ENCODE measurements around the gene RFTN1. TPM values are rescaled to one million over a fixed set of nuclear protein-coding genes. Genes with fewer than 3 reads are reported as not detected.

The RFTN1 gene
- total and polyA plus RNA-seq, 5 donors from 2014 or later: 87.1 to 111 (median 104) TPM

GRCh38 chr3:16508591-16508995 is 4.9 kb downstream of the RFTN1 start:
- H3K27me3 Mint-ChIP-seq: peaks cover 2% of the 10 kb centered on the region
- peaks cover 10% of the 10 kb centered on the region for H3K36me3 ChIP-seq (ENCODE audit: control insufficient read depth, insufficient read depth, low read length)
- peak overlapping the region; percentile 89 for H3K4me3 ChIP-seq (ENCODE audit: low read depth, low read length)
- H3K9me3 Mint-ChIP-seq: no peaks in the 10 kb centered on the region
- H3K9me3 ChIP-seq (ENCODE audit: control insufficient read depth in 2 of 2, low read length in 2 of 2): no peaks in the 10 kb centered on the region
- ATAC-seq (ENCODE audit: low read depth in 2 of 2) (no peak), DNase-seq (peak in 1 of 3 donors; percentile 51)
- peaks cover 62% of the 10 kb centered on the region for H3K4me1 ChIP-seq (ENCODE audit: control insufficient read depth, insufficient read depth, low read length, poor library complexity, severe bottlenecking)
- H3K27ac ChIP-seq (ENCODE audit: insufficient read depth, low read length, poor library complexity, severe bottlenecking): peak overlapping the region; percentile 60
- no peaks in the 10 kb centered on the region for H3K27me3 ChIP-seq (ENCODE audit: control insufficient read depth, insufficient read depth, low read length)
- H3K4me3 Mint-ChIP-seq: peak overlapping the region; percentile 68 to 87 (median 76)
- peaks cover 37 to 87% (median 65%) of the 10 kb centered on the region in 4 donors for H3K4me1 Mint-ChIP-seq
- H3K36me3 Mint-ChIP-seq: peaks cover 18% of the 10 kb centered on the region
- H3K27ac Mint-ChIP-seq: peak overlapping the region; percentile 74 to 97 (median 93)

- no peaks in the 10 kb centered on the region for H3K9me3 ChIP-seq (ENCODE audit: control insufficient read depth in 2 of 2, low read length in 2 of 2)
- no peak for ATAC-seq (ENCODE audit: low read depth in 2 of 2)
- Mint-ChIP-seq H3K27me3 (peaks cover 4% of the 10 kb centered on the region), H3K4me1 (peaks cover 37 to 91% (median 68%) of the 10 kb centered on the region in 4 donors), H3K4me3 (peak overlapping the region; percentile 68 to 87 (median 76)), H3K9me3 (no peaks in the 10 kb centered on the region), H3K27ac (peak overlapping the region; percentile 74 to 97 (median 93)), H3K36me3 (peaks cover 20% of the 10 kb centered on the region)
- peak overlapping the region; percentile 60 for H3K27ac ChIP-seq (ENCODE audit: insufficient read depth, low read length, poor library complexity, severe bottlenecking)
- DNase-seq: no peak
- no peaks in the 10 kb centered on the region for H3K27me3 ChIP-seq (ENCODE audit: control insufficient read depth, insufficient read depth, low read length)
- peak overlapping the region; percentile 89 for H3K4me3 ChIP-seq (ENCODE audit: low read depth, low read length)
- peaks cover 10% of the 10 kb centered on the region for H3K36me3 ChIP-seq (ENCODE audit: control insufficient read depth, insufficient read depth, low read length)
- peaks cover 61% of the 10 kb centered on the region for H3K4me1 ChIP-seq (ENCODE audit: control insufficient read depth, insufficient read depth, low read length, poor library complexity, severe bottlenecking)
Measured at GRCh38 chr3:16508243-16508578, 5.3 kb downstream of the RFTN1 start.

GRCh38 chr3:16507578-16508242 is 5.8 kb downstream of the RFTN1 start:
- H3K9me3 ChIP-seq (ENCODE audit: control insufficient read depth in 2 of 2, low read length in 2 of 2): no peaks in the 10 kb centered on the region
- ATAC-seq (ENCODE audit: low read depth in 2 of 2): no peak
- peak overlapping the region; percentile 89 for H3K4me3 ChIP-seq (ENCODE audit: low read depth, low read length)
- peaks cover 20% of the 10 kb centered on the region for H3K36me3 Mint-ChIP-seq
- H3K27me3 ChIP-seq (ENCODE audit: control insufficient read depth, insufficient read depth, low read length): no peaks in the 10 kb centered on the region
- peak overlapping the region; percentile 60 for H3K27ac ChIP-seq (ENCODE audit: insufficient read depth, low read length, poor library complexity, severe bottlenecking)
- peaks cover 4% of the 10 kb centered on the region for H3K27me3 Mint-ChIP-seq
- H3K4me1 Mint-ChIP-seq: peaks cover 37 to 95% (median 72%) of the 10 kb centered on the region in 4 donors
- H3K27ac Mint-ChIP-seq: peak overlapping the region; percentile 69 to 97 (median 93)
- peaks cover 10% of the 10 kb centered on the region for H3K36me3 ChIP-seq (ENCODE audit: control insufficient read depth, insufficient read depth, low read length)
- H3K9me3 Mint-ChIP-seq: no peaks in the 10 kb centered on the region
- peak in 1 of 3 donors; percentile 35 for DNase-seq
- H3K4me1 ChIP-seq (ENCODE audit: control insufficient read depth, insufficient read depth, low read length, poor library complexity, severe bottlenecking): peaks cover 61% of the 10 kb centered on the region
- H3K4me3 Mint-ChIP-seq: peak overlapping the region; percentile 52 to 81 (median 70)

DNA sequence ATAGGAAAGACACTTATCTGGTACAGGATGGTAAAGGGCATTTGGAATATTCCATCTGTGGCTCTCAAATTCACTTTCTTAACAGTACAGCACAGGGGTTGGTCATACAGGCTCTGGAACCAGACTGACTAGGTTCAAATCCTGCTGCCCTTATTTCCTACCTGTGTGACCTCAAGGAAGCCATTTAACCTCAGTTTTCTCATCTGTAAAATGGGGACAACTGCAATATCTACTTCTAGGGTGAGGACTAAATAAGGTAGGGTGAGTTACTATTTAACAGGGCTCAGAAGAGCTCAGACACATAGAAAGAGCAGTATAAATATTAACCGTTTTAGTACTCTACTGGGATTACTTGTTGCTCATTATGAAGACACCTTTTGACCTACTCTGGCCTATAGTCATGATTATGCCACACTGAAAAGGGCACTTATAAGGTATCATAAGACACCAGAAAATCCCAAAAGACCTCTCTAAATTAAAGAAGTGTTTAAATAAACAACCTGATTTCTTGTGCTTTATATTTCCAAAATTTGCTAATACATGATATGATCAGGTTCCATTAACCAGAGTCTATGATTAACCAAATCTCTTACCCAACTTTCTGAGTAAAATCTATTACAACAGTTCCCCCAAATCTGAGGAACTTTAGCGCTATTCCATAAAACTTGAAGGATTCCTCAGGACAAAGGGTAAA is 6.5 kb downstream of the RFTN1 start:
- H3K4me1 ChIP-seq (ENCODE audit: control insufficient read depth, insufficient read depth, low read length, poor library complexity, severe bottlenecking): peaks cover 60% of the 10 kb centered on the region
- peak overlapping the region in 3 of 4 donors; percentile 68 to 81 (median 72) for H3K4me3 Mint-ChIP-seq
- H3K4me3 ChIP-seq (ENCODE audit: low read depth, low read length): peak overlapping the region; percentile 89

GRCh38 chr3:16506451-16506850 is 7.0 kb downstream of the RFTN1 start:
- Histone ChIP-seq H3K36me3 (ENCODE audit: control insufficient read depth, insufficient read depth, low read length) (peaks cover 10% of the 10 kb centered on the region), H3K4me3 (ENCODE audit: low read depth, low read length) (no peak overlapping the region), H3K9me3 (ENCODE audit: control insufficient read depth in 2 of 2, low read length in 2 of 2) (no peaks in the 10 kb centered on the region), H3K27me3 (ENCODE audit: control insufficient read depth, insufficient read depth, low read length) (no peaks in the 10 kb centered on the region), H3K4me1 (ENCODE audit: control insufficient read depth, insufficient read depth, low read length, poor library complexity, severe bottlenecking) (peaks cover 54% of the 10 kb centered on the region), H3K27ac (ENCODE audit: insufficient read depth, low read length, poor library complexity, severe bottlenecking) (no peak overlapping the region)
- H3K36me3 Mint-ChIP-seq: peaks cover 23% of the 10 kb centered on the region
- peaks cover 4% of the 10 kb centered on the region for H3K27me3 Mint-ChIP-seq
- H3K4me1 Mint-ChIP-seq: peaks cover 37 to 96% (median 72%) of the 10 kb centered on the region in 4 donors
- H3K4me3 Mint-ChIP-seq: peak overlapping the region in 1 of 4 donors; percentile 36
- ATAC-seq (ENCODE audit: low read depth in 2 of 2) (no peak), DNase-seq (no peak)
- no peaks in the 10 kb centered on the region for H3K9me3 Mint-ChIP-seq
- peak overlapping the region in 2 of 3 donors; percentile 68 to 97 for H3K27ac Mint-ChIP-seq

More for the DNA sequence above, 6.5 kb downstream of the RFTN1 start:
- DNase-seq (no peak), ATAC-seq (ENCODE audit: low read depth in 2 of 2) (no peak)
- no peaks in the 10 kb centered on the region for H3K27me3 ChIP-seq (ENCODE audit: control insufficient read depth, insufficient read depth, low read length)
- Mint-ChIP-seq H3K27ac (peak overlapping the region; percentile 69 to 97 (median 93)), H3K27me3 (peaks cover 4% of the 10 kb centered on the region), H3K4me1 (peaks cover 37 to 97% (median 75%) of the 10 kb centered on the region in 4 donors), H3K9me3 (no peaks in the 10 kb centered on the region), H3K36me3 (peaks cover 23% of the 10 kb centered on the region)
- no peak overlapping the region for H3K27ac ChIP-seq (ENCODE audit: insufficient read depth, low read length, poor library complexity, severe bottlenecking)
- H3K9me3 ChIP-seq (ENCODE audit: control insufficient read depth in 2 of 2, low read length in 2 of 2): no peaks in the 10 kb centered on the region
- peaks cover 10% of the 10 kb centered on the region for H3K36me3 ChIP-seq (ENCODE audit: control insufficient read depth, insufficient read depth, low read length)

DNA sequence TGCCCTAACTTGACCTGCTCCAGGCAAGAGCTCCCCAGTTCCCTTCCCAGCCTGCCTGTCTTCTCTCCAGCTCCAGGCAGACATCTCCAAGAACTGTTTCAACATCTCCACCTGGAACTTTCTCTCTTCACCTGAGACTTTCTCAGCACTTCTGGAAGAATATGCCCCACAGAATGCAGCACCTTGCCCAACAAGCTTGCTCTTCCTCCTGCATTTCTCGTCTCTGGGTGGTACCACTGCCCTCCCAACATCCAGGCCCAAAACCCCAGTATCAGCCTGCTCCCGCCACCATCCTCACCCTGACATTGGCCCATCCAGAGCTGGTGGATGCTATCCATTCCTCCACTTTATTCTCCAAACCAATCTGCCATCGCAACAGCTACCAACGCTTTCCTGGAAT is 8.8 kb downstream of the RFTN1 start:
- Mint-ChIP-seq H3K27me3 (peaks cover 4% of the 10 kb centered on the region), H3K36me3 (peaks cover 34% of the 10 kb centered on the region), H3K4me1 (peaks cover 26 to 92% (median 63%) of the 10 kb centered on the region in 4 donors), H3K9me3 (no peaks in the 10 kb centered on the region), H3K27ac (peak overlapping the region in 1 of 3 donors; percentile 81), H3K4me3 (peak overlapping the region in 1 of 4 donors; percentile 50)
- Histone ChIP-seq H3K4me3 (ENCODE audit: low read depth, low read length) (no peak overlapping the region), H3K36me3 (ENCODE audit: control insufficient read depth, insufficient read depth, low read length) (peaks cover 21% of the 10 kb centered on the region), H3K9me3 (ENCODE audit: control insufficient read depth in 2 of 2, low read length in 2 of 2) (no peaks in the 10 kb centered on the region), H3K4me1 (ENCODE audit: control insufficient read depth, insufficient read depth, low read length, poor library complexity, severe bottlenecking) (peaks cover 37% of the 10 kb centered on the region), H3K27me3 (ENCODE audit: control insufficient read depth, insufficient read depth, low read length) (no peaks in the 10 kb centered on the region), H3K27ac (ENCODE audit: insufficient read depth, low read length, poor library complexity, severe bottlenecking) (no peak overlapping the region)
- DNase-seq: no peak
- no peak for ATAC-seq (ENCODE audit: low read depth in 2 of 2)

GRCh38 chr3:16504242-16504641 is 9.3 kb downstream of the RFTN1 start:
- Histone ChIP-seq H3K27me3 (ENCODE audit: control insufficient read depth, insufficient read depth, low read length) (no peaks in the 10 kb centered on the region), H3K27ac (ENCODE audit: insufficient read depth, low read length, poor library complexity, severe bottlenecking) (no peak overlapping the region), H3K4me3 (ENCODE audit: low read depth, low read length) (no peak overlapping the region), H3K9me3 (ENCODE audit: control insufficient read depth in 2 of 2, low read length in 2 of 2) (no peaks in the 10 kb centered on the region), H3K36me3 (ENCODE audit: control insufficient read depth, insufficient read depth, low read length) (peaks cover 24% of the 10 kb centered on the region), H3K4me1 (ENCODE audit: control insufficient read depth, insufficient read depth, low read length, poor library complexity, severe bottlenecking) (peaks cover 37% of the 10 kb centered on the region)
- H3K9me3 Mint-ChIP-seq: no peaks in the 10 kb centered on the region
- H3K36me3 Mint-ChIP-seq: peaks cover 35% of the 10 kb centered on the region
- peak in 1 of 2 donors; percentile 27 for ATAC-seq (ENCODE audit: low read depth in 2 of 2)
- no peak overlapping the region for H3K27ac Mint-ChIP-seq
- peak overlapping the region in 1 of 4 donors; percentile 43 for H3K4me3 Mint-ChIP-seq
- peaks cover 4% of the 10 kb centered on the region for H3K27me3 Mint-ChIP-seq
- H3K4me1 Mint-ChIP-seq: peaks cover 26 to 91% (median 62%) of the 10 kb centered on the region in 4 donors
- no peak for DNase-seq
